Loucy (cell line): Measurements from ENCODE around the gene FFAR3.

Experiments used
- CTCF ChIP-seq: fragments of 200-600 bp; sonication (generic); conservative IDR thresholded peaks from 2 replicates; pipeline ENCODE4 v1.5.1; 2014; ENCODE audit warnings: mild to moderate bottlenecking, antibody characterized with exemption, low read length
- EZH2phosphoT487 ChIP-seq: fragments of 200-600 bp; IDR thresholded peaks from 2 replicates; pipeline ENCODE4 v1.6.1; 2018; ENCODE audit warnings: antibody characterized with exemption, mild to moderate bottlenecking, moderate library complexity, borderline replicate concordance

- TF ChIP-seq CTCF: no peak
- no peak for TF ChIP-seq EZH2phosphoT487
Observed at GRCh38 chr19:35341565-35342225, 16.6 kb upstream of the FFAR3 start.
